ENCODE data around the gene NPDC1.
A peak's percentile ranks its signal among the peaks of the same experiment; 100 is the strongest.
"Not testable (repeated sequence)": the region's sequence is repeated elsewhere in the genome, so short reads cannot be mapped to it uniquely, and the experiment has no call there.

NPDC1 gene

DNA sequence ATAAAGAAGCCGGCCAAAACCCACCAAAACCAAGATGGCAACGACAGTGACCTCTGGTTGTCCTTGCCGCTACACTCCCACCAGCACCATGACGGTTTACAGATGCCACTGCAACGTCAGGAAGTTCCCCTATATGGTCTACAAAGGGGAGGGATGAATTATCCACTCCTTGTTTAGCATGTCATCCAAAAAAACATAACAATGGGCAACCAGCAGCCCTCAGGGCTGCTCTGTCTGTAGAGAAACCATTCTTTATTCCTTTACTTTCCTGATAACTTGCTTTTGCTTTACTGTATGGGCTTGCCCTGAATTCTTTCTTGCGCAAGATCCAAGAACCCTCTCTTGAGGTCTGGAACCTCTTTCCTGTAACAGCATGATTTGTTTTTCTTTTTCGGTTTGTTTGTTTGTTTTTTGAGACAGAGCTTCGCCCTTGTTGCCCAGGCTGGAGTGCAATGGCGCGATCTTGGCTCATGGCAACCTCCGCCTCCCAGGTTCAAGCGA, 29.3 kb upstream of the NPDC1 start:
- no peak for DNase-seq

DNA sequence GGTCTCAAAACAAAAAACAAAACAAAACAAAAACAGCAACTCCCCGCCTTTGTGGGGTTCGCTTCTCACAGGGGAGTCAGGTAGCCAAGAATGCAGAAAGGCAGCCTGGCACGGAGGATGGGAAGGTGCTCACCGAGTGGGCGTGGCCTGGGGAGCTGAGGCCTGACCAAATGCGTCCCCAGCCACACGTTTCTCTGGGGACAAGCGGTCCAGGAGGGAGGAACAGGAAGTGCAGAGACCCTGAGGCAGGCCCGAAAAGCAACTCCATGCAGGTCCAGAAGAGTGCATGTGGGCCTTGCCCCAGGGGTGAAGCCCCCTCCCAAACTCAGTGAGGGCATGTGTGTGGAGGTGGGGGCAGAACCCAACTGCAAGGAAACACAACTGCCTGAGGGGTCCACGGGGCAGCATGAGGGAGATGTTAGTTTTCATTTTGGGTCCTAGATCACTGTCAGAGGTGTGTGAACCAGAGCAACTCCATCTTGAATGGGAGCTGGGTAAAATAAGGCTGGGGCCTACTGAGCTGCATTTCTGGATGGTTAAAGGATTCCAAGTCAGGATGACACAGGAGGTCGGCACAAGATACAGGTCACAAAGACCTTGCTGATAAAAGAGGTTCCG, 28.8 kb upstream of the NPDC1 start:
- DNase-seq, result no peak

DNA sequence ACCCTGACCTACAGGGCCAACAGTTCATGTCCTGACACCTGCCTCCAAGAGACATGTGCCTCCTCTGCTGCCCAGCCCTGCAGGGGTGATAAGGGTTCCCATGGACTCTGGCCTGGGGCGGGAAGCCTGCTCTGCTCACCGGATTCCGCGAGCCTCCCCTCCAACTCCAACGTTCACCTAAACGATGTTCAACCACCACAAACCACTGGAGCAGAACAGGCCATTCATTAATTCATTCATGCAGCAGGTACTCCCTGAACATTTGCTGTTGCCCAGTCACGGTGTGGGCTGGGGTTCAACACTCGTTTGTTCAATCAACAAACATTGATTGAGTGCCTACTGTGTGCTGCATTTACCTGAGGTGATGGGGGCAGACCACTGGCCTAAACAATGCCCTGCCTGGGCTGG, 28.0 kb upstream of the NPDC1 start:
- no peak for DNase-seq

DNA sequence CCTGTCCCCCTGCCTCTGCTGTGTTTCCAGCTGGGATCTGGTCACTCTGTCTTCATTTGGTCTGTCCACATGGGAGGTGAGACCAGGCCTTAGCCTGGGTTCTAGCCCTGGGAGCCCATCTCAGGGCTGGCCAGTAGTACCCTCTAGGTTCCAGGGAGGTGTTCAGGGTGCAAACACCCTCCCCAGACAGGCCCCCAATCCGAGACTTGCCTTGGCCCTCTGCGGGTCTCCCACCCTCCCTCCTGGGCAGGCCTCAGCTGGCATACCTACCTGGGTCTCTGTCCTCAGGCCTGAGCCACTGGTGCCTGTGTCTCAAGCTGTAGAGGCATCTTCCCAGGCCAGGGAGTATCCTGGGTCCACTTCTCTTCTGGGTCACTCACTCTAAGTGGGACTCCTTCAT, 25.3 kb upstream of the NPDC1 start:
- DNase-seq, result no peak

DNA sequence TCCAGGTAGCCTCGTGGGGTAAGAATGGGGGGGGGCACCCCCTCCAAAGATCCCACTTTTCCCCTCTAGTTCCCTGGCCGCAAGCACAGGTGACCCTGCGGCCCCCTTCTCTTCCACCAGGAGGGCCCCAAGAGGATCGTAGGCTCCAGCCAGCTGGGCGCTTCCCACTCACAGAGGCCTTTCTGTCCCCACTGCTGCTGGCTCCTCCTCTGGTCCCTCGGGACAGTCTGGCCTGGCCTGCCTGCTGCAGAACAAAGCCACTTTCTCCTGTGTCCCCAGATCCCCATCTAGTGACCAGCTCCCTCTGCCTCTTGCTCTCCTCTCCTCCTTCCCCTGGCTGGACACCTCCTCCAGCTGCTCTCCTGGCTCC, 24.9 kb upstream of the NPDC1 start:
- peak in 53 of 58 donors; percentile 25 to 92 (median 77) for DNase-seq

DNA sequence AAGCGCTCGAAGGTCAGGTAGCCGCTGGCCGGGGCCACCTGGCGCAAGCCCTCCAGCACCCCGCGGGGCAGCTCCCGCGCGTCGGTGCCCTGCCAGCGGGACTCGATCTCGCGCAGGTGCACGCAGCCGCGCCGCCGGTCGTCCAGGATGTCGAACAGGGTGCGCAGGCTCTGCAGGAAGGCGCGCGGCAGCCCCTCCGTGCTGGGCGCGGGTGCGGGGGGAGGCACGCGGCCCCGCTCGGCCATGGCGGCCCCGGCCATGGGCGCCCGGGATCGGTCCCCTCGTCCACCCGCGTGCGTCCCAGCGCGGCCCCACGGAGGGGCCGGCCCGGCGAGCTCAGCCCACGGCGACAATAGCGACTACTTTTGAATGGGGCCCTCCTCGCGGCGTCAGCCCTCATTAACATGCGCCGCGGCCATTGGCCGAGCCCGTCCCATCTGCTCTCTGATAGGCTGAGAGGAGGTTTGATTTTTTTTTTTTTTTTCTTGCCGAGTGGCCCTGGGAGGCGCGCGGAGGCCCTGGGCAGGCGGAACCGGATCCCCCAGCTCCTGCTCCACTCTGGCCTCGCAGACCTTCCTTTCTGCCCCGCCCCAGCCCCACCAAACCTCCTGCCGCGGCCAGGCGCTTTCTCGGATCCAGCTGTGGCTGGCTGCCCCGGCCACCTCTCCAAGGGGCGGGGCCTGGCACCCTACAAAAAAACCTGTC, 24.4 kb upstream of the NPDC1 start, which contains the start of gene SAPCD2:
SAPCD2 (minus strand) TSS at position 357 of the 705 bp plus-strand sequence; CDS start at position 260, 97 bp downstream.
- DNase-seq, result peak in 56 of 58 donors; percentile 22 to 91 (median 78)

DNA sequence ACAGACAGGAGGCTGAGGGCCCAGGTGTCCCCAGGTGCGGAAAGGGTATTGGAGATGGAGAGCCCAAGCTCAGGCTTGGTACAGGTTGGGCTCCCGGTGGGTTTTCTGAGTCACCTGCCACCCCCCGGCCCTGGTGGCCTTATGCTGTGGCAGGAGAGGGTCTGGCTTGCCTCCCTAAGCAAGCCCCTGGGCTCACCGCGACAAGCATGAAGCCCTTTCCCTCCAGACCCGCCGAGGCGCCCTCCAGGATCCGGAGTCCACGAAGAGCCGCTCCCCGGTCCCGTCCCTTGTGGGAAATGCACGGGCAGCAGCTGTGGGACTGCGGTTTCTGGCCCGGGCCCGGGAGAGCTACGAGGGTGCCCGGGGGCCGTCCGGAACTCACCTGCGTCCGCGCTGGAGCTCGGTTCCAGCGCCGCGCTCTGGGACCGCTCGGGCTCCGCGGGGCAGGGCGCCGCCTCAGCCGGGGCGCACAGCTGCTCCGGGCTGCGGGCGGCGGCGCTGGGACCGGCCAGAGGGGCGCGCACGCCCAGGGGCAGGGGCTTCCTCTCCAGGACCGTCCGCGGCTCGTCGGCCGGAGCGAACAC, 23.6 kb upstream of the NPDC1 start:
- DNase-seq, result no peak

DNA sequence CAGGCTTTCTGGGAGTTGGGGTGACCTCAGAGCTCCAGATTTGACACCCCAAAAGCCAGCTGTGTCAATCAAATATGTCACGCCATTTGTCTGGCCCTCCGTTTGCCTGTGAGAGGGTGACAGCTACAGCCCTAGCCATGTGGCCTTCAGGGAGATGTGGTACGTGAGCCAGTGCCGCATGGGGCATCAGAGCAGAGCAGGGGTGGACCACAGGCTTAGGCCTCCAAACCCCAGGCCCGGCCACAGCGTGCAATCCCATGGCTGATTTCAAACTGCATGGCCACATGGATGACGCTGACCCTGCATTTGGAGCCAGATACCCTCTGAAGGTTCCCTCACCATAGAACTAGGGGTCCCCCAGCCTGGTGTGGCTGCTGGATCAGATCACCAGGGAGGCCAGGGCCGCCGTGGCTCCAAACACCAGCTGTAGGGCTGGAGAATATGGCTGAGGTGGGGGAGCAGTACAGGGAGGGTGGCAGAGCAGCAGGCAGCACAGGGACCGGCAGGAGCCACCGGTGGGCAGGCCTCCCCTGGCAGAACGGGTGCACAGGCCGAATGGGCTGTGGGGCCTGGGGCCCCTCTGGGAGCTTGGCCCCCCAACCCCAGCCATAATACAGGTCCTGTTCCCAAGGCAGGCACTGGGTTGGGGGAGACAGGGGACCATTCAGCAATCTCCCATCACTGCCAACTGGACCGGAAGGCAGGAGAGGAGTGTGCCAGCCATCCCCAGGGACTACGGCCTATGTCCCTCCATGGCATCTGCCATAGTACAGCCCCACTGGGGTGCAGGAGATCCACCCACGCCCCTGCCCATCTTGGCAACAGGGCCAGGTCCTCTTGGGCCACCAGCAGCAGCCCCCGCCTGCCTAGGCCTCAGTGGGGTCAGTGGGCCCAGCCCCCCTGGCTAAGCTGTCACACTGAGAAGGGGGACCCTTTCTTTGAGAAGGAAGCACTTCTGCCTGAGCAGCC, 22.8 kb upstream of the NPDC1 start:
- DNase-seq, result peak in 1 of 58 donors; percentile 29

DNA sequence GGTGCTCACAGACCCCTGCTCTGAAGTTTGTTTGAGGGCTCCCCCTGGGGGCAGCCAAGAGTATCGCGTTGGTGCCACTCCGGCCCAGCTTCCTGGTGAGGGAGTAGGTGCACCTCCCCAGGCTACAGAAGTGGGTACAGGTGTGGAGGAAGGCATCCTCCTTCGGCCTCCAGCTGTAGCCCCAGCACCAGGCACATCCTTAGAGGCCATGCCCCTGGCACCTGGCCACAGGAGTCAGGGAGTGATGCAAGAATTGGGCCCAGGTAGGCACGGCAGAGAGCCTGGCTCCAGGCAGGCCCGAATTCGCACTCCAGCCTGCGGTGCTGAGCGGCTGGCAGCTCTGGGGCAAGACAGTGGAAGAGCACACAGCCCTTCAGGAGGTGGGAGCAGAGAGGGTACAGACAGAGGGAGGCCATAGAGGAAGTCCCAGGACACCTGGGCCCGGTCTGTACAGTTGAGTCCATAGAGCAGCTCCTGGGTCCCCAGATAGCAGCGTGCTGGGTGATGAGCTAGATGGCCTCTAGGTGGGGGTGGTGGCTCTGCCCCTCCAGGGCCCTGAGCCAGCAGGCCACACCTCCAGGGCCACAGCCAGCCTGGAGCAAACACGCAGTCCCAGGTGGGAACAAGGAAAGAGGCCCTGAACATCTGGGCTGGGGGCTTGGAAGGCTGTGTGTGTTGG, 22.0 kb upstream of the NPDC1 start:
- DNase-seq, result peak in 53 of 58 donors; percentile 7 to 84 (median 60)

DNA sequence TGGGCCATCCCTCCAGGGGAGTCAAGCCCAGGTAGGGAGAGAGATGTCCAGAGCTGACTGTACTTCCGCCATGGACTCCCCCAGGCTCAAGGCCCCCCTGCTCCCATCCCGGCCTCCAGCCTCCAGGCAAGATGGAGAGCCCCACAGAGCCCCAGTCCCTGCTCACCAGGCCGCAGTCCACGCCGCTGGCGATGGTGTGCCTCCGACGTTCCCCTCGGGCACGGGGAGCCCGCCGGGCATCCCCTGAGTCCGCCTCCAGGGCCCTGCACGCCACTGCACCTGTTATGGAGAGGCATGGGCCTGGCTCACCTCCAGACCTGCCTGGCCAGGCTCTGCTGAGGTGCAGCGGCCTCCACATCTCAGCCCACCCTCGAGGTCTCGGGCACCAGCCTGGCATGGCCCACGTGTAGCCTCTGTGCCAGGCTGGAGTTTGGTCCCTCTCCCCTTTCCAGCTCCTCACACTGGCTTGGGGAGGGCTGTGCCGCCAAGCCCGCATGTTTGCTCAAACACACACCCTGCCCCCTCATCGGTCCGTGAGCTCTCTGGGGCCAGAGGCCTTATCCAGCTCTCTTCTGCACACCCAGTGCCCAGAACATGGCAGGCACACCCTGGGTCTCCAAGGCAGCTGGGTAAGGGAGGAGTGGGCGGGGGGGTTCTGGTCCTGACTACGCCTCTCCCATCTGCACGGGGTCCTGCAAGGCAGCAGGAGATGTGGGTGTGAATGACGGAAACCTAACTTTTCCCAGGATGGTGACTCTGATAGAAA, 20.3 kb upstream of the NPDC1 start:
- no peak for DNase-seq

DNA sequence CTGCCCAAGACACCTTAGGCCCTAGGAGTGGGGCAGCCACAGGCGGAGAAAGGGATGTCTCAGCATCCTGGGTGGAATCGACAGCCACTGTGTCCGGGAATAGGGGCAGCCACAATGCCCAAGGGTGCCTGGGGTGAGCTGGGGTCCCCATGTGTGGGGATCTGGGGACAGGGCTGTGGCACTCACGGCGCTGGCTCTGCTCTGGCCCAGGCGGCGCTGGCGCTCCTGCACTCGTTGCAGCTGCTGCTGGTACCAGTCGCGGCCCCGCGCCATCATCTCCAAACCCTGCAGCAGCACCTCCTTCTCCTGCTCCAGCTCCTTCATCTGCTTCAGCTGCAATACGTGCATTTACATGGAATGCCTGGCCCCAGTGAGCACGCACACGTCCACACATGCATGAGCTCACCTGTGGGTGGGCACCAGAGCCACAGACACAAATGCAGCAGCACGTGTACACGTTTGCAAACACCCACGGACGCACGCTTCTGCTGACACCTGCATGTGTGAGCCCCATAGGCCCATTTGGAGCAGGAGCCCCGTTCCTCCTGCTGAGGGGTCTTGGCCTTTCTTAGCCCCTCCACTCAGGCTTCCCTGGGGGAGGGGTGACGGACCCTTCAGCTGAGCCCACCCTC, 19.5 kb upstream of the NPDC1 start:
- no peak for DNase-seq

DNA sequence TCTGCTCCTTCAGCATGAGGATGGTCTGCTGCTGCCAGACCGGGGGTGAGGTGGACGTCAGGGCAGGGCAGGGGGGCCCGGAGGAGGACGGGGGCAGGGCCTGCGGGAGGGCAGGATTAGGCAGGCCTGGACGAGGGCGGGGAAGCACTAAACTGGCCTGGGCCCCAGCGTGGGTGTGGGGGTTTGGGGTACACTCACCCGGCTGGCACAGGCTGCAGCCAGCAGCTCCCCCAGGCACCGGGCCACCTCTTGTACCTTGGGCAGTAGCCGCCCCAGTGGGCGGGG, 18.8 kb upstream of the NPDC1 start:
- no peak for DNase-seq

DNA sequence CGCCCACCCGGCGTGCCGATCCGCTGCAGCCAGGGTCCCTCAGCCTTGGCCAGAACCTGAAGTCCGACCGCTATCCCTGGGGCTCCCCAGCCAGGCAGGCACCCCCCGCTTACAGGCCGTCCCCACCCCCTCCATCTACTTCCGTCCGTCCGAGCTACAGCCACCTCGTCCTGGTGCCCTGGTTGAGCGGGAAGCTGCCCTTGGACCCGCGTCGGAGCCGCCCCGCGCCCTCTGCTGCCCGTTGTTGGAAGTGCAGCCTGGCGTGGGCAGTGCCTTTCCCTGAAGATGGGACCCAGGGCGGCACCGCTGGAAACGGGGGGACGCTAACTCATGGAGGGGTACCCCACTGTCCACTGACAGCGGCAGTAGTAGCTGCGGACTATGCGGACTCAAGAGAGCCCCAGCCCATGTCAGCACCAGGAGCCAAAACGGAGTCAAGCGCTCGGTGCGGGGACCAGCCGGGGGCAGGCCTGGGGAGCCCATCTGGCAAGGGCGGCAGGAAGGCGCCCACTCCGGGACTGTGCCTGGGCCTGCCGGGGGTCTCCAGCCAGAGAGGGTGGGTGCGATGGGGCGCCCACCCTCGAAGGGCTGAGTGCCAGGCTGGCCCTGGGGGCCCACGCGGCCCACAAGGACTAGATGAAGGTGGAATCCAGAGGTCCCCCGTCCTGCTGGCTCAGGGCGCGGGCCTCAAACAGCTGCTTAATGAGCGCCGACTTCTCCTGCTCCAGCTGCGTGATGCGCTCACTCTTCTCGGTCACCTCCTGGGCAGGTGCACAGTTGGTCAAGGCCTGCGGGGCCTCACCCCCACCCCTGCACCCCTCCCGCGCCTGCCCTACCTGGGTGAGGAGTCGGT, 18.3 kb upstream of the NPDC1 start:
- peak in 43 of 58 donors; percentile 8 to 78 (median 41) for DNase-seq

DNA sequence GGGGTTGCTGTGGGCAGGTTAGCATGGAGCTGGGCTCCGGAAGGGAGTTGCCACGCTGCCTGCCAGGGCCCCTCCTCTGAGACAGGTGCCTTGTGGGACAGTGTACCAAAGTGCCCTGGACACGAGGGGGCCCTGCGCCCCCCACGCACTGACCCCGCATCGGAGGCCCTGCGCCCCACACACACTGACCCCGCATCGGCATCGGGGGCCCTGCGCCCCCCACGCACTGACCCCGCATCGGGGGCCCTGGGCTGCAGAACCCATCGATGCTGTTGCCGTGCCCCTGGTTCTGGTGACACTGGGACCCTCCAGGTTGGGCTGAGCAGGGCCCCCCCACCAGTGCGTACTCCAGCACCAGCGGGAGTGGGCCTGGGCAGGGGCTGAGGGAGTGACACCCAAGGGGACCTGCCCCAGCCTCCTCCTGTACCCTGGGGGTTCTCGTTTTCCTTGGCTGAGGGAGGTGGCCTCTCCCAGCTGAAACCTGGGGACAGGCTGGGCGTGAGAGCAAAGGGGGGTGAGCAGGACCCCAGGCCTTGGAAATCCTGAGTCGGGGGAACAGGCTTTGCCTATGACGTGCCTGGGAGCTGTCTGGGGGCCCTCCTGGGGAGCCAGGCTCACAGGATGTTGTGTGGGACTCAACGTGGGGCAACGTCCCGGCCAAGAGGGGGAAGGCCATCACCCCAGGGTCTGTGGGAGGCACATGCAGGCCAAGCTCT, 17.5 kb upstream of the NPDC1 start:
- DNase-seq, result no peak

DNA sequence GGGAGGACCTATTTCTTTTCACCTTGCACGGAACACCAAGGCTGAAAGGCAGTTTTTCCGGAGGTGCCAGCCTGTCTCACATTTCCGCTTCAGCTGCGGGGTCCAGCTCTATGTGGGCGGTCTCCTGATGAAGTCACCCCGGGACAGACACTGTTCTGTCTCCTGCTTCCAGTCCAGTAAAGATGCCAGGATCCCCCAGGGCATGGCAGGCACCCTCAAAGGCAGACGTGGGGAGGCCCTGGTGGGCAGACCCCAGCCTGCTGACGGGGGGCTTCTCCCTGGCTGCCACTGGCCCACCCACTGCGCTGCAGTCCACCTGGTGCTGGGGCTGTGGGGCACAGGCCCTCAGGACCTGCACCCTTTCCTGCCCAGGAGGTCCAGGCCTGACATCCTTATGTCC, 16.8 kb upstream of the NPDC1 start:
- not testable (repeated sequence) for DNase-seq

DNA sequence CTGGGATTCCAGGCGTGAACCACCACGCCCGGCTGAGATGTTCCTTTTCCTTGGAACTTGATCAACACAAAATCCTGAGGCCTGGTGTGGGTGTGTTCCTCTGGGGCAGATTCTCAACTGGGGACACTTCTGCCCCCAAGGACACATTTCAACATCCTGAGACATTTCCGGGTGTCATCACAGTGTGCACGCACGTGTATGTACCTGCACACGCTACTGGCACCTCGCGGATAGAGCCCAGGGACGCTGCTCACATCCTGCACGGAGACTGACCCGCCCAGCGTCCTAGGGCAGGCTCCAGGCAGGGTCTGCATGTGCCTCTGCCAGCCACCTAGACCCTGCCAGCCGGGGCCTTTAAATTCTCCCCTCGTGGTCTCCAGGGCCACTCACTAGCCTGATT, 16.4 kb upstream of the NPDC1 start:
- DNase-seq, result no peak

DNA sequence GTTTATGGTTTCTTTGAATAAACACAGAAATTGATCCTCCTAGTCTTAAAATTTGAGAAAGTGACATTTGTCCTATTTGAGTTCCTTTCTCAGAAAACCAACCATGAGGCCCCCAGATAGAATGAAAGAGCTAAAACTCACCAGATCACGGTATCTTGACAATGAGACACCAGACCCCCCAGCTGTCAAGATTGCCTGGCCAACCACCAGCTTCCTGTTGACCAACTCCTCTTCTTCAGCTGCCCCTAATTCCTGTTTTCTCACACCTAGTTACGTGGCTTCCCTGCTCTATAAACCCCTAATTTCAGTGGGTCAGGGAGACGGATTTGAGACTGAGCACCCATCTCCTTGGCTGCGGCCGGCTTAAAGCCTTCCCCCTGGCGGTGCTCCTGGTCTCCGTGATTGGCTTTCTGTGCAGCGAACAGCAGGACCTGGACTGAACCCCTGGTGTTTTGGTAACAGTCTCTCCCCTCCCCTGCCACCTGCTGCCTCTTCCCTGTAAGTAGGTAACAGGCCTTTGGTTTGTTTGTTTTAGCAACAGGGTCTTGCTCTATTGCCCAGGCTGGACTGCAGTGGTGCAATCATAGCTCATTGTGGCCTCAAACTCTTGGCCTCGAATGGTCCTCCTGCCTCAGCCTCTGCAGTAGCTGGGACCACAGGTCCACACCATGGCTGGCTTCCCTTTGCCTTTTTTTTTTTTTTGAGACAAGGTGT, 12.7 kb upstream of the NPDC1 start:
- no peak for DNase-seq
